K562 (cell line): ENCODE data around the gene DNALI1. TPM values are rescaled to one million over a fixed set of nuclear protein-coding genes. Genes with fewer than 3 reads are reported as not detected.

Source experiments
- ASH1L ChIP-seq: fragments of 450-650 bp; IDR thresholded peaks from 2 replicates; pipeline ENCODE4 v1.6.1; 2018; ENCODE audit warnings: borderline replicate concordance, mild to moderate bottlenecking, low read depth; ENCODE audit not compliant: partially characterized antibody
- E2F4 ChIP-seq: sonication (generic); formaldehyde crosslinking; IDR thresholded peaks from 2 replicates; pipeline ENCODE4 v1.8.0; 2022; ENCODE audit warnings: mild to moderate bottlenecking, low read depth, missing genetic modification reagents
- FOXJ2 ChIP-seq: fragments of 200-800 bp; sonication (Bioruptor generic); IDR thresholded peaks from 2 replicates; pipeline ENCODE4 v1.6.1; 2016; ENCODE audit warnings: missing genetic modification characterization, missing compliant biosample characterization
- HSF4 ChIP-seq: fragments of 250-450 bp; sonication (Bioruptor Pico); IDR thresholded peaks from 2 replicates; pipeline ENCODE4 v2.1.2; 2022; ENCODE audit warnings: mild to moderate bottlenecking, moderate library complexity, borderline replicate concordance
- KLF13 ChIP-seq: fragments of 450-650 bp; IDR thresholded peaks from 2 replicates; pipeline ENCODE4 v1.6.1; 2016; ENCODE audit warnings: missing genetic modification characterization, low read depth, mild to moderate bottlenecking, missing compliant biosample characterization, moderate library complexity, borderline replicate concordance
- MBD2 ChIP-seq: sonication (generic); IDR thresholded peaks from 2 replicates; pipeline ENCODE4 v1.6.1; 2016; ENCODE audit warnings: low read depth, borderline replicate concordance
- MCM5 ChIP-seq: fragments of 450-650 bp; IDR thresholded peaks from 2 replicates; pipeline ENCODE4 v1.6.1; 2016; ENCODE audit warnings: low read depth
- MCM7 ChIP-seq, 2 experiments: fragments of 450-650 bp; IDR thresholded peaks; 2 replicates each; pipeline ENCODE4 v1.6.1; 2016 to 2018
- NCOA1 ChIP-seq: fragments of 450-650 bp; IDR thresholded peaks from 2 replicates; pipeline ENCODE4 v1.6.1; 2016; ENCODE audit warnings: low read depth
- NFE2 ChIP-seq: IDR thresholded peaks from 2 replicates; pipeline ENCODE4 v1.6.1; 2014; ENCODE audit warnings: antibody characterized with exemption, low read depth
- POLR2H ChIP-seq: IDR thresholded peaks from 2 replicates; pipeline ENCODE4 v1.6.1; 2016; ENCODE audit warnings: missing genetic modification characterization, low read depth, mild to moderate bottlenecking, control low read depth, missing compliant biosample characterization, moderate library complexity
- RNF2 ChIP-seq: sonication (generic); IDR thresholded peaks from 2 replicates; pipeline ENCODE4 v1.6.1; 2016
- SMAD4 ChIP-seq: fragments of 250-450 bp; sonication (Bioruptor Pico); conservative IDR thresholded peaks from 2 replicates; pipeline ENCODE4 v1.8.0; 2021; ENCODE audit warnings: inconsistent platforms, mild to moderate bottlenecking, moderate library complexity
- SMARCB1 ChIP-seq: IDR thresholded peaks from 2 replicates; pipeline ENCODE4 v1.6.1; 2011; ENCODE audit warnings: improper control_type of control experiment, low read depth; ENCODE audit not compliant: insufficient read length
- SREBF1 ChIP-seq: fragments of 150-350 bp; IDR thresholded peaks from 2 replicates; pipeline ENCODE4 v1.6.1; 2014; ENCODE audit warnings: antibody characterized with exemption, low read depth, low read length, borderline replicate concordance
- STAT6 ChIP-seq: sonication (generic); formaldehyde crosslinking; IDR thresholded peaks from 2 replicates; pipeline ENCODE4 v1.8.1; 2023; ENCODE audit warnings: mild to moderate bottlenecking, missing genetic modification reagents
- TCF3 ChIP-seq: sonication (generic); formaldehyde crosslinking; IDR thresholded peaks from 2 replicates; pipeline ENCODE4 v1.4.0; 2020; ENCODE audit warnings: mild to moderate bottlenecking, missing genetic modification reagents
- TSHZ1 ChIP-seq: fragments of 250-450 bp; sonication (Bioruptor Pico); IDR thresholded peaks from 2 replicates; pipeline ENCODE4 v1.4.0; 2020; ENCODE audit warnings: mild to moderate bottlenecking, moderate library complexity
- USF1 ChIP-seq: sonication (generic); formaldehyde crosslinking; IDR thresholded peaks from 2 replicates; pipeline ENCODE4 v1.9.0; 2022; ENCODE audit warnings: mild to moderate bottlenecking, missing genetic modification reagents
- ZKSCAN1 ChIP-seq: fragments of 150-350 bp; IDR thresholded peaks from 2 replicates; pipeline ENCODE4 v1.6.1; 2016; ENCODE audit warnings: low read depth, low read length
- ZNF354B ChIP-seq: fragments of 250-450 bp; sonication (Bioruptor Pico); IDR thresholded peaks from 2 replicates; pipeline ENCODE4 v1.4.0; 2020
- polyA plus RNA-seq, 8 experiments: library from polyadenylated mRNA; depleted of rRNA in 4 of 8; stranded (reverse) in 5 of 8; unstranded in 3 of 8; fragments of >200 nt; fragmentation: Nextera tagmentation in 2 of 8; fragmentation: Illumina TruSeq in 1 of 8; extraction: Ambion mirVana in 2 of 8; extraction: Trizol in 1 of 8; gene quantifications; 2 replicates each; pipeline versions ENCODE4 v1.2.1 to v1.2.3, GENCODE V29; 2011 to 2014; ENCODE audit warnings: inconsistent platforms in 1 of 8, missing spikeins in 1 of 8
- total RNA-seq, 7 experiments: library from RNA; depleted of rRNA in 6 of 7; stranded (reverse); fragments of >200 nt in 6 of 7; fragmentation: Illumina TruSeq in 2 of 7; extraction: Trizol in 2 of 7; gene quantifications; 2 replicates each; pipeline versions ENCODE4 v1.2.1 to v1.2.3, GENCODE V29; 2011 to 2021; ENCODE audit warnings: low replicate concordance in 1 of 7

The DNALI1 gene
- total and polyA plus RNA-seq, 9 of the 15 experiments (the other 6 are each of a cell fraction or from before 2014, with no cell fraction given), result 0.87 to 5.6 (median 1.2) TPM

- no peak for TF ChIP-seq TSHZ1 (CRISPR knock-in tag)
- no peak for TF ChIP-seq MCM5
- peak; percentile 3; the same call in 1 of the 2 replicates for TF ChIP-seq NFE2
- TF ChIP-seq MBD2, result 0 out of 2 replicates have a peak, but pooled peaks have one; percentile 46
- no peak for TF ChIP-seq SMARCB1
- TF ChIP-seq TCF3 (CRISPR knock-in tag), result peak; percentile 27; the same call in 1 of the 2 replicates
- TF ChIP-seq SMAD4 (CRISPR knock-in tag), result peak; percentile 79
- no peak for TF ChIP-seq ASH1L
- TF ChIP-seq HSF4 (CRISPR knock-in tag), result no peak
- 0 out of 2 replicates have a peak, but pooled peaks have one; percentile 50 for TF ChIP-seq KLF13 (tag)
- TF ChIP-seq NCOA1, result 0 out of 2 replicates have a peak, but pooled peaks have one; percentile 55
- TF ChIP-seq SREBF1, result no peak
- TF ChIP-seq FOXJ2, result peak; percentile 95
- TF ChIP-seq ZKSCAN1, result peak; percentile 67
- 0 out of 2 replicates have a peak, but pooled peaks have one; percentile 15 for TF ChIP-seq RNF2
- 0 out of 4 replicates have a peak, but pooled peaks of 1 of the 2 experiments have one; percentile 36 for TF ChIP-seq MCM7 (IDR thresholded peaks at IDR 0.05)
- peak; percentile 77 for TF ChIP-seq POLR2H (tag)
- TF ChIP-seq USF1 (CRISPR knock-in tag), result peak; percentile 97
- no peak for TF ChIP-seq ZNF354B (CRISPR knock-in tag)
- TF ChIP-seq E2F4 (CRISPR knock-in tag), result no peak
- no peak; the same call in none of the 2 replicates for TF ChIP-seq STAT6 (CRISPR knock-in tag)
Measured at GRCh38 chr1:37595440-37596181, 38.9 kb downstream of the DNALI1 start, which contains the start of gene GNL2 (continued).
